Body of pancreas (tissue), 4 donors: ENCODE results near the gene VPS37B.

ENCODE experiments used
- POLR2A ChIP-seq, 3 donors: fragments of 450-650 bp; IDR thresholded peaks; one replicate each; pipeline ENCODE4 v1.6.1; 2016; ENCODE audit warnings: antibody characterized with exemption in 3 of 3, mild to moderate bottlenecking in 2 of 3
- TF ChIP-seq, protein P1 (sequence below), 7 experiments: fragments of 450-650 bp in 4 of 7; fragments of 200-600 bp in 3 of 7; sonication (generic) in 3 of 7; IDR thresholded peaks; one replicate each; pipeline ENCODE4 v1.5.1; 2016 to 2019; ENCODE audit warnings: antibody characterized with exemption in 7 of 7

DNA sequence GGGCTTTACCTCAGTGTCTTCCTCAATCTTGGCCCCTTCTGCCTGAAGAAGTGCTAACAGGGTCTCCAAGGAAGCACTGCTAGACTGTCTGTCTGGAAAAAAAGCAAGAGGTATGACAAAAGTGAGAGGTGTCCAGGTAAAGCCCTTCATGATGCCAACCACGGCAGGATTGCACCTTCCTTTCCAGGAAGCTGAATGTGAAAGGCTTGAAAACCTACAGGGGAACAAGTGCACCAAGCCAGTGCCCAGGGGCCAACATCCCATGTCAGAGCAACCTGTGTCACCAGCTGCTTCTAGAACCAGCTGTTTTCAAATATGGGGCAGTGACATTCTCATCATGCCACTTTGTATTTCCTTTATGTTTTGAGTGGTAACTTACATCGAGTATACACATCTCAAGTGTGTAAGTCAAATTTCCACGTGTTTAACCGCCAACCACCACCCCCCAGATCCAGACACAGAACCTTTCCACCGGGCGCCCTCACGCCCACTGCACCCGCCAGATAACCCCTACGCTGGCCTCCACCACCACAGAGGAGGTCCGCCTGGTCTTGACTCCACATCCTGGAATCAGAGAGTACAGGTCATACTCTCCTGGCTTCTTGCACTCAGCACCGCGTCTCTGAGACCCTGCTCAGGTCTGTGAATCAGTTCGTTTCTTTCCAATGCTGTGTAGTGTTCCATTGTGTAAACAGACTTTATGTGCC lies 27.3 kb downstream of the VPS37B start:
- TF ChIP-seq, protein P1, sequence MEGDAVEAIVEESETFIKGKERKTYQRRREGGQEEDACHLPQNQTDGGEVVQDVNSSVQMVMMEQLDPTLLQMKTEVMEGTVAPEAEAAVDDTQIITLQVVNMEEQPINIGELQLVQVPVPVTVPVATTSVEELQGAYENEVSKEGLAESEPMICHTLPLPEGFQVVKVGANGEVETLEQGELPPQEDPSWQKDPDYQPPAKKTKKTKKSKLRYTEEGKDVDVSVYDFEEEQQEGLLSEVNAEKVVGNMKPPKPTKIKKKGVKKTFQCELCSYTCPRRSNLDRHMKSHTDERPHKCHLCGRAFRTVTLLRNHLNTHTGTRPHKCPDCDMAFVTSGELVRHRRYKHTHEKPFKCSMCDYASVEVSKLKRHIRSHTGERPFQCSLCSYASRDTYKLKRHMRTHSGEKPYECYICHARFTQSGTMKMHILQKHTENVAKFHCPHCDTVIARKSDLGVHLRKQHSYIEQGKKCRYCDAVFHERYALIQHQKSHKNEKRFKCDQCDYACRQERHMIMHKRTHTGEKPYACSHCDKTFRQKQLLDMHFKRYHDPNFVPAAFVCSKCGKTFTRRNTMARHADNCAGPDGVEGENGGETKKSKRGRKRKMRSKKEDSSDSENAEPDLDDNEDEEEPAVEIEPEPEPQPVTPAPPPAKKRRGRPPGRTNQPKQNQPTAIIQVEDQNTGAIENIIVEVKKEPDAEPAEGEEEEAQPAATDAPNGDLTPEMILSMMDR (IDR thresholded peaks at IDR 0.05) = no peak
- TF ChIP-seq POLR2A (IDR thresholded peaks at IDR 0.05) = no peak
